Parathyroid adenoma (tissue), 2 donors: Measurements from ENCODE around the gene RCE1.

Experiments used
- H2AFZ ChIP-seq: fragments of 300-600 bp; sonication (generic); one replicate; pipeline ENCODE4 v1.7.0; 2017; ENCODE audit warnings: antibody characterized with exemption, mild to moderate bottlenecking
- H3K27ac ChIP-seq: fragments of 300-600 bp; sonication (generic); one replicate; pipeline ENCODE4 v1.7.0; 2017
- H3K27me3 ChIP-seq: fragments of 300-600 bp; sonication (generic); one replicate; pipeline ENCODE4 v1.7.0; 2017; ENCODE audit warnings: low read length; ENCODE audit not compliant: control insufficient read depth, insufficient read depth
- H3K36me3 ChIP-seq: fragments of 300-600 bp; sonication (generic); one replicate; pipeline ENCODE4 v1.7.0; 2017; ENCODE audit warnings: low read length; ENCODE audit not compliant: control insufficient read depth, insufficient read depth
- H3K4me1 ChIP-seq: fragments of 300-600 bp; sonication (generic); one replicate; pipeline ENCODE4 v1.7.0; 2017; ENCODE audit warnings: control low read depth
- H3K4me2 ChIP-seq: fragments of 300-600 bp; sonication (generic); one replicate; pipeline ENCODE4 v1.7.0; 2017; ENCODE audit warnings: low read length
- H3K4me3 ChIP-seq: fragments of 300-600 bp; sonication (generic); one replicate; pipeline ENCODE4 v1.7.0; 2017; ENCODE audit warnings: low read depth, low read length
- H3K79me2 ChIP-seq: fragments of 300-600 bp; sonication (generic); one replicate; pipeline ENCODE4 v1.7.0; 2017; ENCODE audit warnings: control low read depth
- H3K9ac ChIP-seq: fragments of 300-600 bp; sonication (generic); one replicate; pipeline ENCODE4 v1.7.0; 2017; ENCODE audit warnings: mild to moderate bottlenecking
- H3K9me3 ChIP-seq: fragments of 300-600 bp; sonication (generic); one replicate; pipeline ENCODE4 v1.7.0; 2017; ENCODE audit warnings: low read length; ENCODE audit not compliant: control insufficient read depth
- CTCF ChIP-seq: fragments of 300-600 bp; sonication (generic); IDR thresholded peaks from one replicate; pipeline ENCODE4 v1.7.0; 2017; ENCODE audit warnings: antibody characterized with exemption, mild to moderate bottlenecking
- donor health status: primary hyperparathyroidism.

Gene RCE1

GRCh38 chr11:66850588-66851238, 7.5 kb downstream of the RCE1 start:
- Histone ChIP-seq H3K4me3 (no peak overlapping the region), H3K27me3 (no peaks in the 10 kb centered on the region), H3K36me3 (no peaks in the 10 kb centered on the region), H3K9ac (no peak overlapping the region), H3K4me2 (no peak overlapping the region), H3K27ac (no peak overlapping the region), H3K79me2 (no peaks in the 10 kb centered on the region), H2AFZ (no peak overlapping the region), H3K4me1 (no peaks in the 10 kb centered on the region), H3K9me3 (no peaks in the 10 kb centered on the region)
- TF ChIP-seq CTCF, result no peak

GRCh38 chr11:66851239-66851596, 8.0 kb downstream of the RCE1 start:
- Histone ChIP-seq H3K4me1 (no peaks in the 10 kb centered on the region), H3K27ac (no peak overlapping the region), H3K27me3 (no peaks in the 10 kb centered on the region), H3K4me3 (no peak overlapping the region), H3K4me2 (no peak overlapping the region), H3K36me3 (no peaks in the 10 kb centered on the region), H3K79me2 (no peaks in the 10 kb centered on the region), H2AFZ (no peak overlapping the region), H3K9ac (no peak overlapping the region), H3K9me3 (no peaks in the 10 kb centered on the region)
- TF ChIP-seq CTCF, result no peak

- Histone ChIP-seq H3K4me2 (no peak overlapping the region), H3K27ac (no peak overlapping the region), H3K9ac (no peak overlapping the region), H2AFZ (no peak overlapping the region), H3K79me2 (no peaks in the 10 kb centered on the region), H3K36me3 (no peaks in the 10 kb centered on the region), H3K4me1 (no peaks in the 10 kb centered on the region), H3K9me3 (no peaks in the 10 kb centered on the region), H3K4me3 (no peak overlapping the region), H3K27me3 (no peaks in the 10 kb centered on the region)
- no peak for TF ChIP-seq CTCF
These were observed 8.6 kb downstream of the RCE1 start for GRCh38 chr11:66851698-66852465.

GRCh38 chr11:66852466-66853241, 9.4 kb downstream of the RCE1 start:
- Histone ChIP-seq H3K79me2 (no peaks in the 10 kb centered on the region), H3K4me1 (no peaks in the 10 kb centered on the region), H3K4me2 (no peak overlapping the region), H3K9me3 (no peaks in the 10 kb centered on the region), H3K36me3 (no peaks in the 10 kb centered on the region), H2AFZ (no peak overlapping the region), H3K27me3 (no peaks in the 10 kb centered on the region), H3K27ac (no peak overlapping the region), H3K4me3 (no peak overlapping the region), H3K9ac (no peak overlapping the region)
- TF ChIP-seq CTCF, result no peak
